Astrocyte (in vitro differentiated cells and primary cell): Measurements from ENCODE around the gene PCDH12. TPM values are rescaled to one million over a fixed set of nuclear protein-coding genes. Genes with fewer than 3 reads are reported as not detected.

Source experiments
- DNase-seq: peaks from one replicate; pipeline ENCODE4 v3.0.0-alpha.2; 2010; ENCODE audit warnings: low read depth
- FAIRE-seq: peaks from 2 replicates; lab custom pipeline; 2011; peaks lifted over from hg19 to GRCh38; lab: Jason Lieb, UNC
- H2AFZ ChIP-seq: 2 replicates; pipeline ENCODE4 v1.6.0; 2012; ENCODE audit warnings: low read depth, low read length, inconsistent platforms
- H3K27ac ChIP-seq: 2 replicates; pipeline ENCODE4 v1.5.1; 2011; ENCODE audit warnings: low read depth, low read length, inconsistent platforms
- H3K27me3 ChIP-seq: 2 replicates; pipeline ENCODE4 v1.6.0; 2011; ENCODE audit warnings: low read length, inconsistent platforms; ENCODE audit not compliant: insufficient read depth
- H3K36me3 ChIP-seq: 2 replicates; pipeline ENCODE4 v1.5.1; 2011; ENCODE audit warnings: low read length, inconsistent platforms; ENCODE audit not compliant: insufficient read depth
- H3K4me1 ChIP-seq: 2 replicates; pipeline ENCODE4 v1.5.1; 2011; ENCODE audit warnings: low read length, inconsistent platforms; ENCODE audit not compliant: insufficient read depth
- H3K4me2 ChIP-seq: 2 replicates; pipeline ENCODE4 v1.6.0; 2012; ENCODE audit warnings: low read length, inconsistent platforms
- H3K4me3 ChIP-seq: 2 replicates; pipeline ENCODE4 v1.5.1; 2011; ENCODE audit warnings: low read depth, mild to moderate bottlenecking, low read length, inconsistent platforms; ENCODE audit not compliant: insufficient read depth
- H3K79me2 ChIP-seq: 2 replicates; pipeline ENCODE4 v1.6.0; 2012; ENCODE audit warnings: mild to moderate bottlenecking, low read length, inconsistent platforms; ENCODE audit not compliant: insufficient read depth
- H3K9ac ChIP-seq: 2 replicates; pipeline ENCODE4 v1.6.0; 2012; ENCODE audit warnings: mild to moderate bottlenecking, low read length, inconsistent platforms
- H3K9me3 ChIP-seq: 2 replicates; pipeline ENCODE4 v1.5.1; 2012; ENCODE audit warnings: low read depth, mild to moderate bottlenecking, low read length, inconsistent platforms; ENCODE audit not compliant: insufficient read depth
- H4K20me1 ChIP-seq: 2 replicates; pipeline ENCODE4 v1.6.0; 2012; ENCODE audit warnings: low read length, inconsistent platforms; ENCODE audit not compliant: insufficient read depth
- H3K27ac Mint-ChIP-seq: one replicate; pipeline ENCODE4 v1.8.0; 2021; ENCODE audit warnings: mild to moderate bottlenecking, mixed read lengths; ENCODE audit not compliant: unreplicated experiment
- H3K27me3 Mint-ChIP-seq: one replicate; pipeline ENCODE4 v1.8.0; 2021; ENCODE audit warnings: low read depth, mixed read lengths; ENCODE audit not compliant: unreplicated experiment
- H3K36me3 Mint-ChIP-seq: one replicate; pipeline ENCODE4 v1.8.0; 2021; ENCODE audit warnings: low read depth, mixed read lengths; ENCODE audit not compliant: unreplicated experiment
- H3K4me1 Mint-ChIP-seq: one replicate; pipeline ENCODE4 v1.8.0; 2021; ENCODE audit warnings: low read depth, mixed read lengths; ENCODE audit not compliant: unreplicated experiment
- H3K4me3 Mint-ChIP-seq: one replicate; pipeline ENCODE4 v1.8.0; 2021; ENCODE audit warnings: mild to moderate bottlenecking, moderate library complexity, mixed read lengths; ENCODE audit not compliant: unreplicated experiment
- H3K9me3 Mint-ChIP-seq: one replicate; pipeline ENCODE4 v1.8.0; 2021; ENCODE audit warnings: mild to moderate bottlenecking, mixed read lengths; ENCODE audit not compliant: unreplicated experiment
- EZH2 ChIP-seq: IDR thresholded peaks from 2 replicates; pipeline ENCODE4 v1.6.1; 2012; ENCODE audit warnings: mild to moderate bottlenecking, low read length, inconsistent platforms; ENCODE audit not compliant: insufficient read depth
- total RNA-seq: library from RNA; stranded (reverse); gene quantifications from 2 replicates; pipeline ENCODE4 v1.2.1, GENCODE V29; 2021
- TF ChIP-seq, protein P1 (sequence below): IDR thresholded peaks from 2 replicates; pipeline ENCODE4 v1.5.1; 2011; ENCODE audit warnings: low read depth, mild to moderate bottlenecking, inconsistent platforms, low read length, moderate library complexity; ENCODE audit not compliant: insufficient read depth

The PCDH12 gene
- total RNA-seq, 1 donor from 2014 or later, result 0.02 TPM

DNA sequence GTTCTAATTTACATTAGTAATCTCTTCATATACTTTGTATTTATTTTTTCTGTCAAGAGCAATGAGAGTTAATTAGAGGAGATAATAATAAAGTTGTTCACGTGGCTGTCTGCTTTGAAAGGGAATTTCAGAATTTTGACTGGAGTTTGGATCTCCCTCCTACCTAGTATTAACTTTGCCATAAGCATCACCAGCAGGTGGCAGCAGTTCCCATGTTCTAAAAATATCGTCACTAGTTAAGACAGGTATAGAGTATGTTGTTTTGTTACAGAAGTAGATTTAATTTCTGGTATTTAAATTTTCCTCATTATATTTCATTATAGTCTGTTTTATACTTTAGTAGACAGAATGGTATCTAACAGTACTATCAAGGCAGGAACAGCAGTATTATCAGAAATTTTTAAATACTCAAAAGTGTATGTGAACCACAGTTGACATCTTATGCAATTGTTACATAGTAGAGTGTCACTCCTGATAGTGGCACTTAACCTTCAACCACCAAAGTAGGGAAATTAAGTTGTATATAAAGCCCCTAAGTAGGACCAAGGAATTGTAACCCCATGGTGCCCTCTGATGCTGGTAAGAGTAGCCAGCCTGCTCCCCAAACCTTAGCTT is 34.5 kb upstream of the PCDH12 start:
- peaks cover 17% of the 10 kb centered on the region for H3K36me3 Mint-ChIP-seq
- no peak overlapping the region for H3K9ac ChIP-seq
- H3K4me2 ChIP-seq, result no peak overlapping the region
- H3K4me3 ChIP-seq, result no peak overlapping the region
- no peaks in the 10 kb centered on the region for H3K9me3 Mint-ChIP-seq
- H3K9me3 ChIP-seq, result no peaks in the 10 kb centered on the region
- no peak overlapping the region for H3K27ac ChIP-seq
- peaks cover 6% of the 10 kb centered on the region for H3K4me1 Mint-ChIP-seq
- no peaks in the 10 kb centered on the region for H3K4me1 ChIP-seq
- no peak overlapping the region for H3K4me3 Mint-ChIP-seq
- H3K36me3 ChIP-seq, result peaks cover 21% of the 10 kb centered on the region
- TF ChIP-seq, protein P1, sequence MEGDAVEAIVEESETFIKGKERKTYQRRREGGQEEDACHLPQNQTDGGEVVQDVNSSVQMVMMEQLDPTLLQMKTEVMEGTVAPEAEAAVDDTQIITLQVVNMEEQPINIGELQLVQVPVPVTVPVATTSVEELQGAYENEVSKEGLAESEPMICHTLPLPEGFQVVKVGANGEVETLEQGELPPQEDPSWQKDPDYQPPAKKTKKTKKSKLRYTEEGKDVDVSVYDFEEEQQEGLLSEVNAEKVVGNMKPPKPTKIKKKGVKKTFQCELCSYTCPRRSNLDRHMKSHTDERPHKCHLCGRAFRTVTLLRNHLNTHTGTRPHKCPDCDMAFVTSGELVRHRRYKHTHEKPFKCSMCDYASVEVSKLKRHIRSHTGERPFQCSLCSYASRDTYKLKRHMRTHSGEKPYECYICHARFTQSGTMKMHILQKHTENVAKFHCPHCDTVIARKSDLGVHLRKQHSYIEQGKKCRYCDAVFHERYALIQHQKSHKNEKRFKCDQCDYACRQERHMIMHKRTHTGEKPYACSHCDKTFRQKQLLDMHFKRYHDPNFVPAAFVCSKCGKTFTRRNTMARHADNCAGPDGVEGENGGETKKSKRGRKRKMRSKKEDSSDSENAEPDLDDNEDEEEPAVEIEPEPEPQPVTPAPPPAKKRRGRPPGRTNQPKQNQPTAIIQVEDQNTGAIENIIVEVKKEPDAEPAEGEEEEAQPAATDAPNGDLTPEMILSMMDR, result peak; percentile 81
- no peak for TF ChIP-seq EZH2
- no peaks in the 10 kb centered on the region for H3K79me2 ChIP-seq
- no peaks in the 10 kb centered on the region for H3K27me3 Mint-ChIP-seq
- H3K27me3 ChIP-seq, result no peaks in the 10 kb centered on the region
- H4K20me1 ChIP-seq, result peaks cover 21% of the 10 kb centered on the region
- H3K27ac Mint-ChIP-seq, result no peak overlapping the region
- H2AFZ ChIP-seq, result no peak overlapping the region
- DNase-seq, result peak; percentile 22
- no peak for FAIRE-seq

DNA sequence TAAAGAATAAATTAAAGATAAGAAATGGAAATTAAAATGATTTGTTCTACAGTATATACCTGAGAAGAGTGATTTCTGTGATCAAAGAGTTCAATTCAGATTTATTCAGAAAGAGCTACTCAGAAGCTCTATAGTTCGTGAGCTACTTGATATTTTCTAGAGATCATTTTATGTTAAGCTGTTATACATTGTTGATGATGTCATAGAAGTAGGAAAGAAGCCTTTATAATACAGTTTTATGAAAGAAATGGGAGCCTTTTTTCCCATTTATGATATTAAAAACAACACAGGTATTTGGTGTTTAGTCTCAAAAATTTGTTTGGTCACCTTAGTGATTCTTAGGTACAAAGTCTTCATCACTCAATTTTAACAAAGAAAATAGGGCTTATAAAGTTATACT is 31.7 kb upstream of the PCDH12 start:
- H3K4me1 ChIP-seq, result no peaks in the 10 kb centered on the region
- no peak overlapping the region for H2AFZ ChIP-seq
- peaks cover 11% of the 10 kb centered on the region for H3K36me3 Mint-ChIP-seq
- no peak overlapping the region for H3K27ac Mint-ChIP-seq
- no peaks in the 10 kb centered on the region for H3K27me3 Mint-ChIP-seq
- H3K27me3 ChIP-seq, result no peaks in the 10 kb centered on the region
- H3K4me1 Mint-ChIP-seq, result peaks cover 6% of the 10 kb centered on the region
- peaks cover 28% of the 10 kb centered on the region for H3K36me3 ChIP-seq
- H3K4me3 ChIP-seq, result no peak overlapping the region
- H3K9me3 ChIP-seq, result no peaks in the 10 kb centered on the region
- H3K4me2 ChIP-seq, result no peak overlapping the region
- H3K9ac ChIP-seq, result no peak overlapping the region
- no peak overlapping the region for H3K4me3 Mint-ChIP-seq
- no peak for TF ChIP-seq EZH2
- TF ChIP-seq, protein P1, result no peak
- H3K27ac ChIP-seq, result no peak overlapping the region
- H4K20me1 ChIP-seq, result peaks cover 31% of the 10 kb centered on the region
- no peak for DNase-seq
- no peaks in the 10 kb centered on the region for H3K9me3 Mint-ChIP-seq
- FAIRE-seq, result no peak
- H3K79me2 ChIP-seq, result no peaks in the 10 kb centered on the region

DNA sequence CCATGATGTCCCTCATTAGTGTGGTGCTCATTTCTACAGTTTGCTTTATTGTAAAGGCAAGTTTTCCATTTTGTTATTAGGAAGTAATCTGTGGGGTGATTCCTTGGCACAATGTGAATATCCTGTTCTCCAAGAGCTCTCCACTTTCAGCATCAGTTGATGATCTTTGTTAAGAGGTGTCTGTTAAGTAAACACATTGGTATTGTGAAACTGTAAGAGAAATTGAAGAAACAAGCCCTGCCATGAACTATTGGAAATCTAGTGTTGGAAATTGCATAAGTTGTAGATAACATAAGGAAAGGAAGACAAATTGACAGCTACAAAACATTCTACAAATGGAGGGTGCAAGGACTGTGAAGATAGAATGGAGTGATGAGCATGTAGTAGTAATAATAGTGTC is 28.1 kb upstream of the PCDH12 start:
- H3K4me3 ChIP-seq, result no peak overlapping the region
- TF ChIP-seq, protein P1, result no peak
- no peak for TF ChIP-seq EZH2
- FAIRE-seq (no peak), DNase-seq (no peak)
- H3K4me2 ChIP-seq, result no peak overlapping the region
- H3K36me3 ChIP-seq, result peaks cover 31% of the 10 kb centered on the region
- Mint-ChIP-seq H3K27me3 (no peaks in the 10 kb centered on the region), H3K4me3 (no peak overlapping the region), H3K36me3 (peaks cover 13% of the 10 kb centered on the region), H3K27ac (no peak overlapping the region), H3K9me3 (no peaks in the 10 kb centered on the region), H3K4me1 (no peaks in the 10 kb centered on the region)
- H2AFZ ChIP-seq, result no peak overlapping the region
- H3K4me1 ChIP-seq, result no peaks in the 10 kb centered on the region
- H3K79me2 ChIP-seq, result no peaks in the 10 kb centered on the region
- H3K9ac ChIP-seq, result no peak overlapping the region
- no peaks in the 10 kb centered on the region for H3K27me3 ChIP-seq
- peaks cover 13% of the 10 kb centered on the region for H4K20me1 ChIP-seq
- no peaks in the 10 kb centered on the region for H3K9me3 ChIP-seq
- no peak overlapping the region for H3K27ac ChIP-seq
